ENCODE data around the gene ANKDD1B. TPM values are rescaled to one million over a fixed set of nuclear protein-coding genes. Genes with fewer than 3 reads are reported as not detected.

The ANKDD1B gene
- total and polyA plus RNA-seq, 2 of the 13 experiments (the other 11 are each of a cell fraction or from before 2014, with no cell fraction given): 0.12 to 0.27 TPM

DNA sequence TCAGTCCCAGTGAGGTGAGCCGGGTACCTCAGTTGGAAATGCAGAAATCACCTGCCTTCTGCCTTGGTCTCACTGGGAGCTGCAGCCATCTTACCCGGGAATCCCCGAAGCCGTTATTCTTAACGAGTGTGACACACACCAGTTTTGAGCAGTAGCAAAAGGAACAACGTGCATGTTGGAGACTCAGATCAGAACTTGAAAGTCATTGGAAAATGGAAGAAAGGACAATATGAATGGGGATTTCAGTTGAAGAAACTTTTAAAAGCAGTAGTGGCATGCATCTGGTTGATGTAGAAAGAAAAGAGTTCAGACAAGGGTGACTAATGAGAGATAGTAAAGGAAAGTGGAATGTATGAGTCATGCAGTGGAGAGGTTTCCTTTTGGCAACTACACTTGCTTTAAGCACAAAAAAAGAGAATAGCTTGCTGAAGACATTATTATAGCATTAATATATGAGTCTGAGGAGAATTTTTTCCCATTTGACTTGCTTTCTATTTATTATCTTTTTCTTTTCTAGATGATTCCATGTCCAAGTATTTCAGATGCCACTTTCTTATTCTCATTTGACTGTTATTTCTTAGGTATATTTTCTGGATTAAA, 44.4 kb upstream of the ANKDD1B start:
- Histone ChIP-seq H3K9ac (ENCODE audit: insufficient read depth, low read depth, low read length) (no peak overlapping the region), H3K4me1 (ENCODE audit: insufficient read depth, low read length) (no peaks in the 10 kb centered on the region), H3K27me3 (ENCODE audit: control insufficient read depth in 1 of 2, insufficient read depth in 2 of 2, low read length in 2 of 2) (no peaks in the 10 kb centered on the region), H3K9me3 (ENCODE audit: low read length) (no peaks in the 10 kb centered on the region; the same call in 1 of the 2 replicates), H2AFZ (ENCODE audit: low read length) (no peak overlapping the region), H3K4me3 (replicated peaks in 1 of 3; ENCODE audit: insufficient read depth in 1 of 3, low read depth in 2 of 3, low read length in 3 of 3) (no peak overlapping the region), H3K27ac (ENCODE audit: extremely low read length, insufficient read depth, low read length) (no peak overlapping the region), H3K4me2 (ENCODE audit: low read depth, low read length) (no peak overlapping the region), H3K79me2 (ENCODE audit: insufficient read depth, low read length) (no peaks in the 10 kb centered on the region), H4K20me1 (ENCODE audit: insufficient read depth, low read length) (no peaks in the 10 kb centered on the region), H3K36me3 (replicated peaks in 1 of 2; ENCODE audit: control insufficient read depth in 1 of 2, insufficient read depth in 2 of 2, low read length in 2 of 2) (peaks cover 0 to 9% of the 10 kb centered on the region in 2 experiments; a peak in 2 of 5 replicates)
- FAIRE-seq (no peak), DNase-seq (ENCODE audit: low spot score) (peak; percentile 36), ATAC-seq (no peak)
- ChIA-PET CTCF (ENCODE audit: low intra/inter-chr PET ratio, low total read pairs) (no interaction called here), POLR2A (no interaction called here)
- in situ Hi-C loops (cut with HindIII; ENCODE audit: extremely low pct_ligation_motif_present, low pct_unique_long_range_greater_than_20kb) (no loop called here), intact Hi-C loops (cut with micrococcal nuclease; ENCODE audit: unreplicated experiment) (no loop called here)
- TF ChIP-seq ZNF12 (CRISPR knock-in tag; IDR thresholded peaks at IDR 0.05): 0 out of 2 replicates have a peak, but pooled peaks have one; percentile 18
- no peak for TF ChIP-seq GFI1 (CRISPR knock-in tag; IDR thresholded peaks at IDR 0.05; ENCODE audit: borderline replicate concordance)
- no TSS peak for BruUV-seq (replicated peaks)
- WGBS (ENCODE audit: low lambda C conversion rate): 96% methylated on average over 6 of the region's 6 CpGs

DNA sequence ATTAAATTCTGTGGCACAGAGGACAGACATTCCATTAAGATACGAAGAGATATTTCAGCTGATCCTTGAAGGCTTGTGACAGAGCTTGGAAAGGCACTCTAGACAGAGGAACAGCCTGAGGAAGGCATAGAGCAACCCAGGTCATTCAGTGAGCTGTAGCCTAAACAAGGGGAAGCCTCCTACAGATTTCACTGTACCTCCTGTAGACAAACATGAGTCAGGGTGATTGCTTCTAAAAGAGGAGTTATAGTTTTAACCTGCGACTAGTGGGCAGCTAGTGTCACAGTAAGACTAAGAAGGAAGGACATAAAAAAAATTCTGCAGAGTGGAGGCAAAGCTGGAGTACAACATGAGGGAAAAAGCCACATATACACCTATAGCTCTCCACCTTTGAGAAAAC, 43.5 kb upstream of the ANKDD1B start:
- no peak overlapping the region for H2AFZ ChIP-seq (ENCODE audit: low read length)
- no peak overlapping the region for H3K4me3 ChIP-seq (replicated peaks in 1 of 3; ENCODE audit: insufficient read depth in 1 of 3, low read depth in 2 of 3, low read length in 3 of 3)
- CTCF ChIA-PET (ENCODE audit: low intra/inter-chr PET ratio, low total read pairs): no interaction called here
- H3K36me3 ChIP-seq (replicated peaks in 1 of 2; ENCODE audit: control insufficient read depth in 1 of 2, insufficient read depth in 2 of 2, low read length in 2 of 2): peaks cover 0 to 9% of the 10 kb centered on the region in 2 experiments; a peak in 2 of 5 replicates
- intact Hi-C loops (cut with micrococcal nuclease; ENCODE audit: unreplicated experiment): no loop called here
- H3K27ac ChIP-seq (ENCODE audit: extremely low read length, insufficient read depth, low read length): no peak overlapping the region
- DNase-seq (ENCODE audit: low spot score) (no peak), ATAC-seq (no peak), FAIRE-seq (no peak)
- no TSS peak for BruUV-seq (replicated peaks)
- no peak overlapping the region for H3K9ac ChIP-seq (ENCODE audit: insufficient read depth, low read depth, low read length)
- in situ Hi-C loops (cut with HindIII; ENCODE audit: extremely low pct_ligation_motif_present, low pct_unique_long_range_greater_than_20kb): no loop called here
- no peak overlapping the region for H3K4me2 ChIP-seq (ENCODE audit: low read depth, low read length)
- H4K20me1 ChIP-seq (ENCODE audit: insufficient read depth, low read length): no peaks in the 10 kb centered on the region
- no peaks in the 10 kb centered on the region for H3K4me1 ChIP-seq (ENCODE audit: insufficient read depth, low read length)
- no peaks in the 10 kb centered on the region for H3K79me2 ChIP-seq (ENCODE audit: insufficient read depth, low read length)
- WGBS (ENCODE audit: low lambda C conversion rate): 92% methylated on average over 2 of the region's 2 CpGs
- no peaks in the 10 kb centered on the region for H3K27me3 ChIP-seq (ENCODE audit: control insufficient read depth in 1 of 2, insufficient read depth in 2 of 2, low read length in 2 of 2)
- no peaks in the 10 kb centered on the region; the same call in 1 of the 2 replicates for H3K9me3 ChIP-seq (ENCODE audit: low read length)
- POLR2A ChIA-PET: no interaction called here
- TF ChIP-seq TCF12 (IDR thresholded peaks at IDR 0.05) (no peak), TCF12 (CRISPR knock-in tag; IDR thresholded peaks at IDR 0.05) (no peak), ZNF792 (CRISPR knock-in tag; IDR thresholded peaks at IDR 0.05) (no peak), ZNF24 (IDR thresholded peaks at IDR 0.05) (no peak), KMT2A (CRISPR knock-in tag; IDR thresholded peaks at IDR 0.05) (no peak), ZSCAN31 (CRISPR knock-in tag; IDR thresholded peaks at IDR 0.05; ENCODE audit: low read depth) (no peak), U2AF2 (IDR thresholded peaks at IDR 0.05; ENCODE audit: low read depth, low read length) (no peak), PHF20 (CRISPR knock-in tag; IDR thresholded peaks at IDR 0.05) (no peak), ZNF12 (CRISPR knock-in tag; IDR thresholded peaks at IDR 0.05) (no peak), U2AF1 (optimal IDR thresholded peaks at IDR 0.05; ENCODE audit: low read depth, low read length) (no peak)
- TF ChIP-seq, protein P1, sequence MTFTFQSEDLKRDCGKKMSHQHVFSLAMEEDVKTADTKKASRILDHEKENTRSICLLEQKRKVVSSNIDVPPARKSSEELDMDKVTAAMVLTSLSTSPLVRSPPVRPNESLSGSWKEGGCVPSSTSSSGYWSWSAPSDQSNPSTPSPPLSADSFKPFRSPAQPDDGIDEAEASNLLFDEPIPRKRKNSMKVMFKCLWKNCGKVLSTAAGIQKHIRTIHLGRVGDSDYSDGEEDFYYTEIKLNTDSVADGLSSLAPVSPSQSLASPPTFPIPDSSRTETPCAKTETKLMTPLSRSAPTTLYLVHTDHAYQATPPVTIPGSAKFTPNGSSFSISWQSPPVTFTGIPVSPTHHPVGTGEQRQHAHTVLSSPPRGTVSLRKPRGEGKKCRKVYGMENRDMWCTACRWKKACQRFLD (CRISPR knock-in tag; IDR thresholded peaks at IDR 0.05; ENCODE audit: borderline replicate concordance): no peak
- TF ChIP-seq, protein P2, sequence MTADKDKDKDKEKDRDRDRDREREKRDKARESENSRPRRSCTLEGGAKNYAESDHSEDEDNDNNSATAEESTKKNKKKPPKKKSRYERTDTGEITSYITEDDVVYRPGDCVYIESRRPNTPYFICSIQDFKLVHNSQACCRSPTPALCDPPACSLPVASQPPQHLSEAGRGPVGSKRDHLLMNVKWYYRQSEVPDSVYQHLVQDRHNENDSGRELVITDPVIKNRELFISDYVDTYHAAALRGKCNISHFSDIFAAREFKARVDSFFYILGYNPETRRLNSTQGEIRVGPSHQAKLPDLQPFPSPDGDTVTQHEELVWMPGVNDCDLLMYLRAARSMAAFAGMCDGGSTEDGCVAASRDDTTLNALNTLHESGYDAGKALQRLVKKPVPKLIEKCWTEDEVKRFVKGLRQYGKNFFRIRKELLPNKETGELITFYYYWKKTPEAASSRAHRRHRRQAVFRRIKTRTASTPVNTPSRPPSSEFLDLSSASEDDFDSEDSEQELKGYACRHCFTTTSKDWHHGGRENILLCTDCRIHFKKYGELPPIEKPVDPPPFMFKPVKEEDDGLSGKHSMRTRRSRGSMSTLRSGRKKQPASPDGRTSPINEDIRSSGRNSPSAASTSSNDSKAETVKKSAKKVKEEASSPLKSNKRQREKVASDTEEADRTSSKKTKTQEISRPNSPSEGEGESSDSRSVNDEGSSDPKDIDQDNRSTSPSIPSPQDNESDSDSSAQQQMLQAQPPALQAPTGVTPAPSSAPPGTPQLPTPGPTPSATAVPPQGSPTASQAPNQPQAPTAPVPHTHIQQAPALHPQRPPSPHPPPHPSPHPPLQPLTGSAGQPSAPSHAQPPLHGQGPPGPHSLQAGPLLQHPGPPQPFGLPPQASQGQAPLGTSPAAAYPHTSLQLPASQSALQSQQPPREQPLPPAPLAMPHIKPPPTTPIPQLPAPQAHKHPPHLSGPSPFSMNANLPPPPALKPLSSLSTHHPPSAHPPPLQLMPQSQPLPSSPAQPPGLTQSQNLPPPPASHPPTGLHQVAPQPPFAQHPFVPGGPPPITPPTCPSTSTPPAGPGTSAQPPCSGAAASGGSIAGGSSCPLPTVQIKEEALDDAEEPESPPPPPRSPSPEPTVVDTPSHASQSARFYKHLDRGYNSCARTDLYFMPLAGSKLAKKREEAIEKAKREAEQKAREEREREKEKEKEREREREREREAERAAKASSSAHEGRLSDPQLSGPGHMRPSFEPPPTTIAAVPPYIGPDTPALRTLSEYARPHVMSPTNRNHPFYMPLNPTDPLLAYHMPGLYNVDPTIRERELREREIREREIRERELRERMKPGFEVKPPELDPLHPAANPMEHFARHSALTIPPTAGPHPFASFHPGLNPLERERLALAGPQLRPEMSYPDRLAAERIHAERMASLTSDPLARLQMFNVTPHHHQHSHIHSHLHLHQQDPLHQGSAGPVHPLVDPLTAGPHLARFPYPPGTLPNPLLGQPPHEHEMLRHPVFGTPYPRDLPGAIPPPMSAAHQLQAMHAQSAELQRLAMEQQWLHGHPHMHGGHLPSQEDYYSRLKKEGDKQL (CRISPR knock-in tag; IDR thresholded peaks at IDR 0.05; ENCODE audit: low read depth): no peak
